Measurements from ENCODE around the gene LMNA. TPM values are rescaled to one million over a fixed set of nuclear protein-coding genes. Genes with fewer than 3 reads are reported as not detected.
A peak's percentile ranks its signal among the peaks of the same experiment; 100 is the strongest.

LMNA gene
- total and polyA plus RNA-seq, 2 experiments from 2014 or later: 1,219 to 1,230 TPM

DNA sequence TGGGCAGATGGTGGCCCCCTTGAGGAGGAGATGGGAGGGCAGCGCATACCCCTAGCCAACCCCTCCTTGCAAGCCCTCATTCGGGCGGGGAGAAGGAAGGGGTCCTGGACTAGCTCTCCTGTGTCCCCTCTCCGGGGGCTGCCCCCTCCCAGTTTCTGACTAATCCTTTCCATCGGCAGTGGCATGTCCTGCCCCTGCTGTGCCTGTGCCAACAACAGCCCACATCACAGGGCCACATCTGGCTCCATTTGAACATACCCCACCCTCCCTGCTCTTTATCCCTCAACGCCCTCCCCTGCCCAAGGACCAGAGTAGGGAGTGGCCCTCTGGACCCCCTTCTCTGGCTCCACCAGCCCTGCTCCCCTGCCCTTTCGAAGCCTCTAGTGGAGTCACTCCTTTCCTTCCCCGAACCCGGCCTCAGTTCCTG lies 11.0 kb upstream of the LMNA start:
- Histone ChIP-seq H2AFZ (peak overlapping the region; percentile 56), H3K9ac (peak overlapping the region; percentile 97), H3K27ac (peak overlapping the region; percentile 99), H3K27me3 (replicated peaks; ENCODE audit: insufficient read depth) (no peaks in the 10 kb centered on the region), H3K4me3 (peak overlapping the region; percentile 63), H3K9me2 (ENCODE audit: insufficient read depth) (no peaks in the 10 kb centered on the region), H3K4me1 (ENCODE audit: insufficient read depth) (peaks cover 49% of the 10 kb centered on the region), H3K79me2 (ENCODE audit: insufficient read depth) (peaks cover 15% of the 10 kb centered on the region), H3K36me3 (ENCODE audit: low read depth) (no peaks in the 10 kb centered on the region), H3F3A (ENCODE audit: insufficient read depth) (peaks cover 9% of the 10 kb centered on the region), H3K9me3 (ENCODE audit: low read depth) (no peaks in the 10 kb centered on the region), H3K4me2 (ENCODE audit: unreplicated experiment) (peak overlapping the region; percentile 77), H4K20me1 (ENCODE audit: insufficient read depth) (no peaks in the 10 kb centered on the region)
- DNase-seq: peak; percentile 89
- no peak for TF ChIP-seq EZH2 (IDR thresholded peaks at IDR 0.05; ENCODE audit: insufficient read depth, poor library complexity, severe bottlenecking)
- TF ChIP-seq EZH2phosphoT487 (IDR thresholded peaks at IDR 0.05; ENCODE audit: insufficient read depth, low read depth): no peak
- in situ Hi-C loops (cut with MboI): no loop called here
- 1 to 6% methylated on average over 8 to 9 of the region's 9 CpGs for WGBS, 2 experiments (ENCODE audit: low coverage in 1 of 2, low lambda C conversion rate in 2 of 2, missing lambda C conversion rate in 2 of 2)

DNA sequence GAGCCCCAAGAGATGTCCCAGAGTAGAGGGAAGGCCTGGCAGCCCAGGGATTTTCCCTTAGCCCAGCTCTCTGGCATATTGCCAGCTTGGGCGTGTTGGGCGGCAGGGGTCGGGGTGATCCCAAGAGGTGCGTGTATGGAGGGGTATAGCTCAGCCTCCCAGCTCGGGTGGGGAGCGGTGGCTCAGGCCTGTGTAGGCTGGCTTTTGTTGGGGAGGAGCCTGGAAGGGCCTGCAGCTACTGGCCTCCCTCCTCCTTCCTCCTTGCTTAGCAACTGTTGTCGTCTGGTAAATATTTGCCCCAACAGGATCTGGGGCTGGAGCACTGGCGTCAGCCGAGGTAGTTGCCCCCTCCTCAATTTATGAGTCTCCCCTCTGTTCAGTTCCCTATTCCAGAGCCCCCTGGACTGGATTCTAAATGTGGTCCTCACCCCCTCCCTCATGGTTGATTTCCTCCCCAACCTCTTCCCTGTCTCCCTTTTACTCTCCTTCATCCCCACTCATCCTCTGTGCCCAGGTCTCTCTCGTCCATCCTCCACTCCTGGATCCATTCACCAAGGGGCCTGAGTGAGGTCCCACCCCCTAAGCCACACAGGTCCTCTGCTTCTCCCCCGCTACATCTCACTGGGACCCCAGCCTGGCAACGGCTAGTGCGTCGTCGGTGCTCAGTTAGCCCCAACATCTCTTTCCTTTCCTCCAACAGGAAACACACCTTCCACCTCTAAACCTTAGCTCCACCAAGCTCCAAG lies 10.3 kb upstream of the LMNA start:
- Histone ChIP-seq H3K79me2 (ENCODE audit: insufficient read depth) (peaks cover 15% of the 10 kb centered on the region), H3K4me3 (peak overlapping the region; percentile 63), H3K4me1 (ENCODE audit: insufficient read depth) (peaks cover 49% of the 10 kb centered on the region), H3K27ac (peak overlapping the region; percentile 99), H2AFZ (no peak overlapping the region), H3K9me2 (ENCODE audit: insufficient read depth) (no peaks in the 10 kb centered on the region), H3K4me2 (ENCODE audit: unreplicated experiment) (peak overlapping the region; percentile 77), H3K9me3 (ENCODE audit: low read depth) (no peaks in the 10 kb centered on the region), H4K20me1 (ENCODE audit: insufficient read depth) (no peaks in the 10 kb centered on the region), H3K9ac (peak overlapping the region; percentile 97), H3K36me3 (ENCODE audit: low read depth) (no peaks in the 10 kb centered on the region), H3F3A (ENCODE audit: insufficient read depth) (peaks cover 9% of the 10 kb centered on the region), H3K27me3 (replicated peaks; ENCODE audit: insufficient read depth) (no peaks in the 10 kb centered on the region)
- in situ Hi-C loops (cut with MboI): no loop called here
- DNase-seq: peak; percentile 97
- WGBS, 2 experiments (ENCODE audit: low coverage in 1 of 2, low lambda C conversion rate in 2 of 2, missing lambda C conversion rate in 2 of 2): 12 to 15% methylated on average over 15 of the region's 15 CpGs
- TF ChIP-seq EZH2 (IDR thresholded peaks at IDR 0.05; ENCODE audit: insufficient read depth, poor library complexity, severe bottlenecking): no peak
- no peak for TF ChIP-seq EZH2phosphoT487 (IDR thresholded peaks at IDR 0.05; ENCODE audit: insufficient read depth, low read depth)

DNA sequence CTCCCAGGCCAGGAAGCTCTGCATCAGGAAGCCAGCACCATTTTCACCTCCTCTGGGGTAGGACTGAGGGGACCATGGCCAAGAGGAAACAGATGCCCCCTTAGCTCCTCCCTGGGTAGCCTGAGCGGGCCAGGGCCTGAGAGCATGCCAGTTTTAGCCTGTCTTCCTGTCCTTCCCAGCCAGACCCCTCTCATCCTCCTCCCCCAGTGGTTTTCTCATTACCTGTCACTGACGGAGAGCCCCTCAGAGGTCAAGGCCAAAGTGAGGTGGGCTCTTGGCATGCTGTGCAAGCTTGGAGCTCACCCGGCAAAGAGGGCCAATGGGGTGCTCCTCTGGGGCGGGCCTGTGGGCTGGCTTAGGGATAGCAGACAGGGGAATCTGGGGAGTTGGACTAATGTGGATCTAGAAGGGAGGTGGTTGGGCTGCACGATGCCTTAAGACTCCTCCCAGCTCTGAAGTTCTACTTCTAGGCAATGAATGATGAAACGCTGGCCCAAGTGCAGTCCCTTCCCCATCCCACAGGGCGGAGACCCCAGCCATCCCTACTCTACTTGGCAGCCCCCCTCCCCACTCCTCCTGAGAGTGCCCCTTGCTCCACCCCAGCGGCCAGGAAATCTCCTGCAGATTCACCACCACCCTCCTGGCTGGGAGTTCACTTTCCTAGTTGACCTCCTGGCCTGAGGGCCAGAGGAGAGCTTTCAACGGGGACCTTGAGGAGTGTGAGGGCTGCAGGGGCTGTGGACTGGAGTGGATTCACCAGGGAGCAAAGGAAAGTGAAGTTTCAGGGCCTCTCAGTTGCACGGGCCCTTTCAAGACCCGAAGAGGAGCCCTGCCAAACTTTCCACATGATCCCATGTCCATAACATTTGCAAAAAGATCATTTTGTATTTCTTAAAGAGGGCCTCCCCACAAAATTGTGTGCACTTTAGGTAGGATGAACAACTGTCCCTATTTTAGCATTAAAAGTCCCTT lies 9.4 kb upstream of the LMNA start:
- H3K79me2 ChIP-seq (ENCODE audit: insufficient read depth): peaks cover 15% of the 10 kb centered on the region
- in situ Hi-C loops (cut with MboI): no loop called here

More for the DNA sequence above, 9.4 kb upstream of the LMNA start:
- Histone ChIP-seq H3K4me2 (ENCODE audit: unreplicated experiment) (peak overlapping the region; percentile 77), H3K4me1 (ENCODE audit: insufficient read depth) (peaks cover 49% of the 10 kb centered on the region), H3K36me3 (ENCODE audit: low read depth) (no peaks in the 10 kb centered on the region), H3F3A (ENCODE audit: insufficient read depth) (peaks cover 9% of the 10 kb centered on the region), H4K20me1 (ENCODE audit: insufficient read depth) (no peaks in the 10 kb centered on the region), H3K27ac (peak overlapping the region; percentile 99), H3K9me3 (ENCODE audit: low read depth) (no peaks in the 10 kb centered on the region), H3K4me3 (peak overlapping the region; percentile 52), H2AFZ (peak overlapping the region; percentile 30; the same call in 1 of the 2 replicates), H3K9ac (peak overlapping the region; percentile 97), H3K27me3 (replicated peaks; ENCODE audit: insufficient read depth) (no peaks in the 10 kb centered on the region), H3K9me2 (ENCODE audit: insufficient read depth) (no peaks in the 10 kb centered on the region)
- 13 to 18% methylated on average over 10 to 11 of the region's 11 CpGs for WGBS, 2 experiments (ENCODE audit: low coverage in 1 of 2, low lambda C conversion rate in 2 of 2, missing lambda C conversion rate in 2 of 2)
- TF ChIP-seq EZH2 (IDR thresholded peaks at IDR 0.05; ENCODE audit: insufficient read depth, poor library complexity, severe bottlenecking): no peak
- TF ChIP-seq EZH2phosphoT487 (IDR thresholded peaks at IDR 0.05; ENCODE audit: insufficient read depth, low read depth): no peak
- peak; percentile 92 for DNase-seq

All from GM23248 (cell line).